Upper lobe of left lung (tissue), 4 donors: Measurements from ENCODE around the gene TOMM20L.
"Not testable (repeated sequence)": the region's sequence is repeated elsewhere in the genome, so short reads cannot be mapped to it uniquely, and the experiment has no call there.

Source experiments
- CTCF ChIP-seq, 6 experiments: fragments of 450-650 bp in 4 of 6; fragments of 200-600 bp in 2 of 6; sonication (generic) in 2 of 6; IDR thresholded peaks; one replicate each; pipeline ENCODE4 v1.5.1; 2016 to 2019; ENCODE audit warnings: antibody characterized with exemption in 6 of 6
- POLR2A ChIP-seq, 4 donors: fragments of 450-650 bp; IDR thresholded peaks; one replicate each; pipeline ENCODE4 v1.5.1; 2016 to 2017; ENCODE audit warnings: antibody characterized with exemption in 4 of 4, mild to moderate bottlenecking in 2 of 4
- POLR2AphosphoS5 ChIP-seq, 2 donors: sonication (generic); formaldehyde crosslinking; IDR thresholded peaks; one replicate each; pipeline ENCODE4 v1.5.1; 2017; ENCODE audit warnings: antibody characterized with exemption in 2 of 2

- not testable (repeated sequence) for TF ChIP-seq POLR2AphosphoS5, CTCF, POLR2A (IDR thresholded peaks at IDR 0.05)
Observed at GRCh38 chr14:58362272-58362671, 33.5 kb upstream of the TOMM20L start.
